Mucosa of gallbladder (tissue), 1 donor: ENCODE data around the gene SBDS. TPM values are rescaled to one million over a fixed set of nuclear protein-coding genes. Genes with fewer than 3 reads are reported as not detected.
A peak's percentile ranks its signal among the peaks of the same experiment; 100 is the strongest.
"Not testable (repeated sequence)": the region's sequence is repeated elsewhere in the genome, so short reads cannot be mapped to it uniquely, and the experiment has no call there.

Source experiments
- DNase-seq: peaks from one replicate; pipeline ENCODE4 v3.0.0-alpha.2; 2020; ENCODE audit warnings: low spot score
- total RNA-seq: library from RNA; stranded (reverse); gene quantifications from one replicate; pipeline ENCODE4 v1.2.1, GENCODE V29; 2021
- donor health status: DM: no; HTN: no; CAD: no.

The SBDS gene
- 124 TPM for total RNA-seq

DNA sequence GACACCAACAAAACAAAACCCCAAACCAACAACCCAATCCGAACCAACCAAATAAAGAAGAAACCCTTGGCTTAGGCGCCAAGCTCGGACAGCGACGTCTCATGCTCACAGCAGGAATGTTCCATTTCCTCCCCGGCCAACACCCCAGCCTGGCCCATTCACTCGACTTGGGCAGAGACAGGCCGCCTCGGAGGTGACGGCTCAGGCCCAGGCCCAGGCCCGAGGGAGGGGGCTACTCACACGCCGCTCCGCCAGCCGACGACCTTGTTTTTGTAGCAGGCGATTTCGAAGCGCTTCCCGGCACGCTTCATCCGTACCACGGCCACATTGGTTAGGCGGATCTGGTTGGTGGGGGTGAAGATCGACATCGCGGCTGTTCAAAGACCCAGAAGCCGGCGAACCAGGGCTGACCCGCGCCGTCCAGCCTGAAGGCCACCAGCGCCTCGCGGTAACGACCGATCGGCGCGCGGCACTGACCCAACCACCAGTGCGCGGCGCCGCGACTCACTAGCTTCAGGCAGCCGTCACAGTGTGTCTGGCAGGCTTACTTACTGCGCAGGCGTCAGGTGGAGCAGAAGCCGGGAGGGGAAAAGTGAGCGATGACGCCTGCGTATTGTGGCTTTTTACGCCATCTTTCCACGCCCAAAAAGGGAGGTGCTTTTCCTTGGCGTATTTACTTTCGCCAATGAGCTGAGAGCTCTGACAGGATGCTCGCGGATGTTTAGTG is at the start of gene SBDS:
SBDS (minus strand) TSS at position 537 of the 727 bp plus-strand sequence; CDS start at position 368, 169 bp downstream.
- peak; percentile 97 for DNase-seq

DNA sequence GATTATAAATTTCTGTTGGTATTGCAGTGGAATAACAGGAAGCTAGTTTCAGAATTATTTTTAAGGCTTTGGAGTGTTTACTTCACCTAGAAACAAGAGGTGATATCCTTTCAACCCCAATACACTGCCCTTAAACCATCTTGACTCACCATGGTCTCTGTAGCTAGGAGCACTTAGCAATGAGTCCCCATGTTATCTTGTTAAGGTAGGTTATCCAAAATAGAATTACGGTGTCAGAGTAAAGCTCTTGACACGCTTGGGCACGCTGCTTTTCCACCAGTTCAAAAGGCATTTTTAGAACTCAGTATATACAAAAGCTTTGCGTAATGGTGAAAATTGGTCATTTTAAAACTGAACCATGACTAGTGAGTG is 48.2 kb upstream of the SBDS start:
- DNase-seq: not testable (repeated sequence)

DNA sequence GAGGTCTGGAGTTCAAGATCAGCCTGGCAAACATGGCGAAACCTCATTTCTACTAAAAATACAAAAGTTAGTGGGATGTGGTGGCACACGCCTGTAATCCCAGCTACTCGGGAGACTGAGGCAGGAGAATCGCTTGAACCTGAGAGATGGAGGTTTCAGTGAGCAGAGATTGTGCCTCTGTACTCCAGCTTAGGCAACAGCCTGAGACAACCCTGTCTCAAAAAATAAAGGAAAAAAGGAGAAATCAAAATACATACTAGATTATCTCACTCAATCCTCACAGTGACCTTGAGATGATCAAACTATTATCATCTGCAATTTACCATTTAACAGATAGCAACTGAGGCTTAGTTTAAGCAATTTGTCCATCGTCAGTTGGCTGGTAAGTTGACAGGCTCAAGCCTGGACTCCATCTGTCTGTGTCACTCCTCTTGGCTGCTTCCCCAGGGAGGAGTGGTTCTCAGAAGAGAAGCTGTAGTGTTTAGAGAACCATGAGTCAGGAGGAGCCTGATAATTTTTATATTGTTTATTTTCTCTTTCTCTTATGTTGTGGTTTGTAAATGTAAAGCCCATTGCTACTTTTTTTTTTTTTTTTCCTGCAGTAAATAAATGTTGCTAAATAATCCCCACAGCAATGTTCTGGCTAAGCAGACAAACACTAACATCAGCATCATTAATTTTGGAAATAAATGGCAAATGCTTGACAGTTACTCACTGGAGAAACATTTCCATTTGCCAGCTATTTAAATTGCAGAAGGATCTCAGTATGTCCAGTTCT is 47.6 kb upstream of the SBDS start:
- peak; percentile 66 for DNase-seq

DNA sequence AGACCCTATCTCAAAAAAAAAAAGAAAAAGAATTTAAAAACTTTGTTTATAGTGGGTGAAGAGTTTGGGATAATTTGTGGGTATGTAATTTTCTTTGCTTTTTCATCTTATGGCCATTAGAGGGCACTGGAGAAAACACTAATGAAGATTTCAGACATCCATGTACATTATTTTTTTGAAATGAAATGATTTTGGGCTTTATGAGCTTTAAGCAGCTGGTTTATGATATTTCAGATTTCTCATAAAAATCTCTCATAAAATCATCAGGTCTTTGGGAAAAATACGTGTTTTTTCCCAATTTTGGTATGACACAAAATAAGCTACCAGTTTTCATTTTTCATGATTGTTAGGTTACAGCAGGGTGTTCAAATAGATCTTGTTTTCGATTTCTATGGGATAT is 45.4 kb upstream of the SBDS start:
- not testable (repeated sequence) for DNase-seq

DNA sequence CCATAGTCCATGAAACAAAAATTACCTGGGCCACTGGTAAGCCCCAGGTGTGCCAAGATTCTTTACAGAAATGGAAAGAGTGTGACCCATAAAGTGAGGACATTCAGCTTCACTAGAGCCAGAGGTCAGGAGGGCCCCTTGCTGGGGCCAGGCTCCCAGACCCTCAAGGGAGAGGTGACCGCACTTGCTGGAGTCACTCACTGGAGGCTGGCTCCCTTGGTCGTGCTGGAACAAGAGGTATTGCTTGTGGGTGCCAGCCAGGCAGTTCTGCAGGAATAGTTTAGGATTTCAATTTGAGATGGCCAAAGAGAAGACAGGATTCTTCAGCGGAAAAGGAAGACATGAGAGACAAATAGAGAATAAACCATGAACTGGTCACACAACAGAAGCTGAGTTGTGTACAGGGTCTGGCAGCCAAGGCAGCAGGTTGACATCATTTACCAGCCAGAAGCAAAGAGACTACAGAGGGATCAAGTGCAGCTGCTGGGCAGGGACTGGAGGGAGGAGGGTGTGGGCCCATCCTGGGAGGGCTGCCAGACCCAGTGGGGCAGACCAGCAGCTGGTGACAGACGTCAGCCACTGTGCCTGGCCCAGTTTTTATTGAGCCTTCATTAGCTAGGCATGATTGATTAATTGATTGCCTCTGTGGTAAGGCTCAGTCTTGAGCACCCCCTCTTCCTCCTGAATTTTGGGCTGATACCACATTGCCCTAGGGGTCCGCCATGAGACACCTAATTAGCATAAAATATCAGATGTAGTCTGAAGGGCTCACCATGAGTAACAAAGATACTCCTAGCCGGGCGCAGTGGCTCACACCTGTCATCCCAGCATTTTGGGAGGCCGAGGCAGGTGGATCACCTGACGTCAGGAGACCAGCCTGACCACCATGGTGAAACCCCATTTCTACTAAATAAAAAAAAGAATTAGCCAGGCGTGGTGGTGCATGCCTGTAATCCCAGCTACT is 41.3 kb upstream of the SBDS start:
- peak; percentile 39 for DNase-seq

DNA sequence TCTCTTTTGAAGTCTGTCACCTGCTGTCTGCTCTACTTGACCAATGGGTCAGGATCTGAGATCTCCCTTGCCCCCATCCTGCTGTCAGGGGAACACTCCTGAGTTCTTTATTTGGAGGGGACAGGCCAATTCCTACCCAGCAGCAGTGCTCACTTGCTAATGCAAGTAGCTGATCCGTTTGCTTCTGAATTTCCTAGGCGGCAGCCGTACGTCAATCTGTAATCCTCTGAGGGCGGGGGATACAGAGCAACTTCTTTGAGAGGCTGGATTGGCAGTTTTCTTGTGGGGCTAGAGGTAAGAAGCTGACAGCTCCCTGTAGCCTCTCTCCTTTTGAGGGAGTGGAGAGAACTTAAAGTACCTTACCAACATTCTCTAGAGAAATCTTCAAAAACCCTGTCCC is 37.9 kb upstream of the SBDS start:
- no peak for DNase-seq

DNA sequence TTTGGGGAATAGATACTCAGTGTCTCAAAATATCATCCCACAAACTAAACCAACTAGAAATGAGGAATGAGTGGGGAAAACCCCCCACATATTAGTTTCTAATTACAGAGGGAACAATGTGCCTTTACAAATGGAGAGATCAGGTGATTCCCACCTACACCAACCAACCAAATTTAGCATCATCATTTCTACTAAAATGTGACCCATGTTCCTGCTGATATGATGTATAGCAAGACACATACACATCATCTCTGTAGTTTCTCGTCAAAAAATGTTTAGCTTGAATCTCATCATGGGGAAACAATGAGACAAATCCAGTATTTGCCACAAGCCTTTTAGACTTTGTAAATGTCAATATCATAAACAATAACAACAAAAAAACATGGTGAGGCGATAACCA is 36.3 kb upstream of the SBDS start:
- DNase-seq: not testable (repeated sequence)

DNA sequence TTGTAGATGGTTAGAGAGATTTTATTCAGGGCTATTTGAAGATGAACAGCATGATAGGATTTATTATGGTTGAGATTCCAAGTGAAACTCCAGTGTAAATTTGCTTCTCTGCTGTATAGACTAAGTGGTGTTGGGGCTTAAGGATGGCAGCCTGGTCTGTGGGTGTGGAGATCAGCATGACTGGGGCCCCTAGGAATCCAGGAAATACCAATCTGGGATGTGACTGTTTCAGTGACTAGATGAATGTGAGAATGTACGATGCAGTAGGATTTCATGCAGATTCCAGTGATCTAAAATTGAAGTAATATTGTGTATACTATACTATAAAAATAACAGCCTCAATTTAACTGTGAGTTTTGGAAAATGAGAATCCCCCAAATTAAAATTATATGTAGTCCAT is 30.1 kb upstream of the SBDS start:
- not testable (repeated sequence) for DNase-seq

DNA sequence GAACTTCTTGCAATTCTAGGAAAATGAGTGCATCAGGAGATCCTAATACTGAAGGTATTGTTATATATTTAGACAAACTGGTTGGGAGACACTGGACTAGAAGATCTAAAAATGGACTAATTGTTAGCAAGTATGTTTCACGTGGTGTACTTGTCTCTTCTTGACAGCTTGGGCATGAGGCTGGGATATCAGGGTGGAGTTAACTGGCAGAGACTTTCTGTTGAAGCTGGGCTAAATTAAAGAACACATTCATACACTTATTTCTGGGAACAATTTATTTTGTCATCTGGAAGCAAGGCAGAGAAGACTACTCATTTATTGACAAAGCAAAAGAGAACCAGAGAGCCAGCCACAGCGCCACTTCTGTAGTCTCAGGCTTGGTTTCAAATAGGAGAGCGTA is 27.1 kb upstream of the SBDS start:
- no peak for DNase-seq

DNA sequence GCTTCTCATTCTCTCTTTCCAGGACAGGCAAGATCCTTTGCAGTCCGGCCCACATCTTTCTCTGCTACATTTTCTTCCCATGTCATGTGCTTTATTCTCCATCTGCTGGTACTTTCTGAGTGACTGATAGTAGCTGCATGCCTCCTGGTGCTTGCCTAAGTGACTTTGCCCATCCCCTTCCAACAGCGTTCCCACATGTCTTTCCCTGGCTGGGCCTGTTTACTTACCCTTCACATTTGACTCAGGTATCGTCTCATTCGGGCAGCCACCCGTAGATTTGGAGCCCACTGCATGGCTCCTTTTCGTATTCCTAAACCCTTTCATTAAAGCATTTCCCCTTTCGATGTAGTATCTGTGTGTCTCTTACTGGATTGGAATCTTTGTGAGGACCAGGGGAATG is 25.9 kb upstream of the SBDS start:
- DNase-seq: no peak

DNA sequence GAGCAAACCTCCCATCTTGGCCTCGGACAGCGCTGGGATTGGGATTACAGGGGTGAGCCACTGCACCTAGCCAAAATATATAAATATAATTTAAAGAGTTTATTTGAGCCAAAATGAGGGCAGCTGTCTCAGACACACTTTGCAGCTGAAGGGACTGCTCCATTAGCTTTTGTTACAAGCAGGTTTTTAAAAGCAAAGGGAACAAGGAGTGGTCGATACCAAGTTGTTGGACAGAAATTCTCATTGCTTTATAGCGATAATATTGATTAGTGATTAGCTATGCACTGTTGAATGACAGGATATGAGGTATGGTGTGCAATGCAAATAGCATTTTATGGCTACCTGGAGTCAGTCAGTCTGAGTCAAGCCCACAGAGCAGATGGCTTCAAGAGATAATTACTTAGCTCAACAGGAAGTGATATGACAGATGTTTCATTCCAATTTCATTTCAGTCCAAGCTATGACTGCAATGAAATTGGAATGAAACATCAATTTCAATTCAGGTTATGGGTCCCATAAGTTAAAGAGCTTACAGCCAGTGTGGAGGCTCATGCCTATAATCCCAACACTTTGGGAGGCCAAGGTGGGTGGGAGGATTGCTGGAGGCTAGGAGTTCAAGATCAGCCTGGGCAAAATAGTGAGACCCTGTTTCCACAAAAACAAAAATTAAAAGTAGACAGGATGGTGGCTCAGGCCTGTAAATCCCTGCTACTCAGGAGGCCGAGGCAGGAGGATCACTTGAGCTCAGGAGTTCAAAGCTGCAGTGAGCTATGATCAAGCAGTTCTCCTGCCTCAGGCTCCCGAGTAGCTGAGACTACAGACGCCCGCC is 24.4 kb upstream of the SBDS start:
- DNase-seq: no peak

DNA sequence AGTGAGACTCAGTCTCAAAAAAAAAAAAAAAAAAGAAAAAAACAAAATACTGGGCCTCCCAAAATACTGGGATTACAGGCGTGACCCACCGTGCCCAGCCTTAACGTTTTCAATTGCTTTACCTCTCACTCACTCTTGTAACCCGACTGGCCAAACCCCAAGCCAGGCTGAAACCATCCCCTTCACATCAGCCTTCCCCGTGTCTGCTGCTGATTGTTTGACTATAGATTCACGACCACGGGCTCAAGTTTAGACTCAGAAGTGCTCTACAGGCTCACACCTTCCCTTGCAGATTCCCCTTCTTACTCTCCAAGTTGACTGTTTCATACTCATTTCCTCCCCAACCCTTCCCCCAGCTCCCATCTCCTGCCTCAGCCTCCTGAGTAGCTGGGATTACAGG is 23.6 kb upstream of the SBDS start:
- DNase-seq: no peak

DNA sequence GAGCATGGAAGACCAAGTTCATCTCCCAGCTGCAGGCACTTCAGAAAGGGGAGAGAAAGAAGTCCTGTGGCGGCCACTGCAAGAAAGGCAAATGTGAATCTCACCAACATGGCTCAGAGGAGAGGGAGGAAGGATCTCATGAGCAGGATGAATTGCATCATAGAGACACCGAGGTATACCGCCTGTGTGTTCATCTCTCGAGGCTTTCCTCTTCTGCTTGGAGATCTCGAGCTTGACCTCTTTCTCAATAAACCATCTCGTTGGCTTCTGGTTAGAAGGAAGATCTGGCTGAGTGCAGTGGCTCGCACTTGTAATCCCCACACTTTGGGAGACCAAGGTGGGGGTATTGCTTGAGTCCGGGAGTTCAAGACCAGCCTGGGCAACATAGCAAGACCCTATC is 22.6 kb upstream of the SBDS start:
- DNase-seq: not testable (repeated sequence)

DNA sequence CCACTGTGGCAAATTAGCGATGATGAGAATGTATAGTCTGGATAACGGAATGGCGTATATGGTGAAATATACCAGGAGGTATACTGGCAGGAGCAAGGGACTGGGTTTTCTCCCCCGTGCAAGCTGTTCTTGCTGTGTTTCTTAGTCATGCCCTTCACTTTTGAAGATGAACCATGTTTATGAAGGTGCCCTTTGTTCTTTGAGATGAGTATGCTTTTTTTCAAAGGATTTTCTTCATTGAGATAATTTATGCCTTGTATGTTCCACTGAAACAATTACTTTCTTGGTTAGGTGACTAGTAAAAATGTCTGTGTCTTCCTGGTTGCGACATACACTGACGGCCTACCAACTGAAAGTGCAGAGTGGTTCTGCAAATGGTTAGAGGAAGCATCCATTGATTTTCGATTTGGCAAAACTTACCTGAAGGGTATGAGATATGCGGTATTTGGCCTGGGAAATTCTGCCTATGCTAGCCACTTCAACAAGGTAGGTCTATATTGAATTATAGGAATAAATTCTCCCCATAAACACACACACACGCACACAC is 18.8 kb upstream of the SBDS start:
- not testable (repeated sequence) for DNase-seq

DNA sequence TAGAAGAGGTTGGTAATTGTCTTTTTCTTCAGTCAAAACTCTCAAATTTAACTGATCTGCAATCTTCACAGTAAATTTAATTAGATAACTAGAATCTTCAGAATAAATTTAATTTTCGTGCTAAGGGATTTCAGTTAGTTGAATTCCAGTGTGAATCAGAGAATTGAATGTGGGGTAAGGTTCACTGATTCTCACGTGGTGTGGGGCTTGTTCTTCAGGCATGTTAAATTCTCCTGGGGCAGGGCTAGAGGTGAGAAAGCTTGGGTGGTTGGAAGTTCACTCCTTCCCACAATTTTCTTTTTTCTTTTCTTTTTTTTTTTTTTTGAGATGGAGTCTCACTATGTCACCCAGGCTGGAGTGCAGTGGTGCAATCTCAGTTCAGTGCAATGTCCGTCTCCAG is 14.3 kb upstream of the SBDS start:
- not testable (repeated sequence) for DNase-seq

DNA sequence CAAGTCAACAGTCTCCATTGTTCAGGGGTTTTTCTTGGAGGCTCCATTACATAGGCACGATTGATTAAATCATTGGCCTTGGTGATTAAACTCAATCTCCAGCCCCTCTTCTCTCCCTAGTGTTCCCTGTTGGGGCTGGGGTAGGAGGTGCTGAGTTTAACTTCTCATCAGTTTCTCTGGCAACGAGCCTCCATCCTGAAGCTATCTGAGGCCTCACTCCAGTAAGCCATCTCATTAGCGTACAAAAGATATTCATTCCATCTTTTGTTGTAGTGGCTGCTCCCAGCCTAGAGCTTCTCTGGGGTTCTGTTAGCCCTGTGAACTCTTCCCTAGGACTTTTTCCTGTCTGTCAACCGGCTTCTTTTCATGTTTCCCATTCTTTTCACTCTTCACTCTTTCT is 12.9 kb upstream of the SBDS start:
- no peak for DNase-seq

DNA sequence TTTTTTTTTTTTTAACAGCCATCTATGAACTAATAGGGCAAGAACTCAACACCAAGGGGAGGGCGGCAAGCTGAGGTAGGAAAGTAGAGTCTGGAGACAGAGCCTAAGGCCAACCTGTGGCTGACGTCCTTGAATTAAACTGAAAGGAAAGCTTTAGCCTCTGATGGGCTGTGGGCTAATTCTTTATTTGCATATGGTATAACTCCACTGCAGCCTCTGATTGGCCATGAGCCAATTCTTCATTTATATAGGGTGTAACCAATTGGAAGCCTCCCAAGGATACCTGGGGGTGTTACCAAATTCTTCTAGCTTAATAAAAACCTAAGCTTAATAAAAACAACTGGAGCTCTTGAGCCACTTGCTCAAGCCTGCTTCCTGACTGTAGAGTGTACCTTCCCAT is 11.6 kb upstream of the SBDS start:
- no peak for DNase-seq

DNA sequence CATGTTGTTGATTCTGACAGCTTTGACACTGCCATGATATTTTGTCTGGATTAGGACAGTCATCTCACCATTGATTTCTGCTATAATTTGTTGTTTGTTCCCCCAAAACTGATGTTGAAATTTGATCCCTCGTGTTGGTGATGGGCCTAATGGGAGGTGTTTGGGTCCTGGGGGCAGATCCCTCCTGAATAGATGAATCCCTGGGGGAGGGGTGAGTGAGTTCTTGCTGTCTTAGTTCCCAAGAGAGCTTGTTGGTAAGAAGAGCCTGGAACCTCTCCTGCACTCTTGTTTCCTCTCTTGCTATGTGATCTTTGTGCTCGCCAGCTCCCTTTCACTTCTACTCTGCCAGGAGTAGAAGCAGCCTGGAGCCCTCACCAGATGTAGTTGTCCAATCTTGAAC is 8.8 kb upstream of the SBDS start:
- DNase-seq: not testable (repeated sequence)

DNA sequence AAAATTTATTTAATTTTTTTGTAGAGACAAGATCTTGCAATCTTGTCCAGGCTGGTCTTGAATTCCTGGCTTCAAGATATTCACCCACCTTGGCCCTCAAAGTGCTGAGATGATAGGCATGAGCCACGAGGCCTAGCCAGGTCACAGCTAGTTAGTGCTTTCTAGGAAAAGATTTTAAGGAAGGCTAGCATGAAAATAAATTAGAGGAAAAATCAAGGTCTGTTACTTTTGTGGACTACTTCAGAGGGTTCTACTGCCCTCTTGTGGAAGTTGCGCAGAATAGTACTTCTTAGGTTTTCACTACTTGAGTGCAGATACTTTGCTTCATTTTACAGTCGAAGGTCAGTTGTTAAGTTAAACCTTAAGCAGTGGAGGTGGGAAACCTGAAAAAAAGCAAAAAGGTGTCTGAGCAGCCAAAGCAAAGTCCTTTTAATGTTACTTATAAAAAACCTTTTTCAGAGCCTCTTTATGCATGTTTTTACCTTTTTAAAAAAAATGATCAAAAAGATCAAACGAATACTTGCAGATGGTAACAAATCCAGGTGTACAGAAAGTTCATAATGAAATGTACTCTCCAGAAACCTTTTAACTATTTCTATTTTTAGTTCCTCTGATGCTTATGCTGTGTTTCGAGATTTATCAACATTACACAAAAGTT is 5.3 kb upstream of the SBDS start:
- DNase-seq: not testable (repeated sequence)

DNA sequence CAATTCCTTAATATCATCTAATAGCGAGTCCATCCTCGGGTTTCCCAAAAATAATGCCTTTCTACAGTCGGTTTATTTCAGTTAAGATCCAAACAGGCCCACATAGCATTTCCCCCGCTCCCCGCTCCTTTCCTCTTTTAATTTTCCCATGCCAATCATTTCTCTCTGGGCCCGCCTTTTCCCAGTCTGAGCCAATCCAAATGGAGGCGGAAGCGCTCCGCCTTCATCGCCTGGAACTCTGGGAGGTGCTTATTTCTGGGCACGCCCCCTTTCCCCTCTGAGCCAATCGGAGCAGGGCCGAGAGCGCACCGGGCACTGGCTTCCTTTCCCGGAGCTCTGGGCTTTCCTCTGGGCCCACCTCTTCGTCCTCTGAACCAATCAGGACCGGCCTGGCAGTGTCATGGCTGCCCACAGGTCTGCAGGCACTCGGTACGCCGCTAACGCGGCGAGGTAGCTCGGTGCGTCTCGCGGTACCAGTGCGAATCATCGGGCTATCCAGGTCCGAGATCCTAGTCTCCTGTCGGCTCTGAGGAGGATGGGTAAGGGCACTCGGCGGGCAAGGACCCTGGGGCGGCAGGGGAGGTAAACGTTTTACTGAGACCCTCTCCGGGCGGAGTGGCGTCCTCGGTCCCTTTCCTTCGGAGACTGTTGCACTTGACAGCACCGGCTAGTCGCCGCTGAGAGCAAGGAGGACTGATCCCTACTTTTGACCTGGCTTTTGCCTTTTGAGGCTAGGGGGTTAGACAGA is 1.2 kb upstream of the SBDS start, which contains the start of gene TYW1:
TYW1 (plus strand) TSS at position 390 of the 748 bp plus-strand sequence; CDS start at position 536, 146 bp downstream.
- peak; percentile 99 for DNase-seq
